OCI-LY7 (cell line): ENCODE results near the gene RDH13. TPM values are rescaled to one million over a fixed set of nuclear protein-coding genes. Genes with fewer than 3 reads are reported as not detected.
A peak's percentile ranks its signal among the peaks of the same experiment; 100 is the strongest.

Experiments
- BruUV-seq: library from RNA; stranded (reverse); fragments of 400-500 nt; replicated peaks from 2 replicates; lab custom pipeline; 2021; lab: Mats Ljungman, UMichigan
- CTCF ChIA-PET: fragments of 300-600 bp; sonication (Branson Sonifier 250); formaldehyde crosslinking; loops from one replicate; lab custom pipeline; 2022; ENCODE audit warnings: antibody characterized with exemption; ENCODE audit not compliant: unreplicated experiment; lab: Charles Lee
- POLR2A ChIA-PET: fragments of 300-600 bp; sonication (Branson Sonifier 250); formaldehyde crosslinking; loops from one replicate; lab custom pipeline; 2022; ENCODE audit warnings: antibody characterized with exemption; lab: Charles Lee
- DNase-seq: peaks from one replicate; pipeline ENCODE4 v3.0.0-alpha.2; 2015; ENCODE audit warnings: low spot score
- H2AFZ ChIP-seq: fragments of 200-600 bp; sonication (generic), shearing (Covaris generic); 2 replicates; pipeline ENCODE4 v1.6.1; 2014; ENCODE audit warnings: mild to moderate bottlenecking, antibody characterized with exemption, low read length, moderate library complexity
- H3K27ac ChIP-seq: fragments of 200-600 bp; sonication (generic); 2 replicates; pipeline ENCODE4 v1.5.1; 2014; ENCODE audit warnings: mixed run types, low read depth, mild to moderate bottlenecking, moderate library complexity, low read length, inconsistent platforms; ENCODE audit not compliant: poor library complexity, severe bottlenecking
- H3K36me3 ChIP-seq: fragments of 200-600 bp; sonication (generic); 2 replicates; pipeline ENCODE4 v1.6.1; 2014; ENCODE audit warnings: mild to moderate bottlenecking, antibody characterized with exemption, low read length, moderate library complexity, mixed read lengths; ENCODE audit not compliant: insufficient read depth
- H3K4me1 ChIP-seq: fragments of 200-600 bp; sonication (generic); 2 replicates; pipeline ENCODE4 v1.5.1; 2014; ENCODE audit warnings: mild to moderate bottlenecking, low read length; ENCODE audit not compliant: insufficient read depth, poor library complexity, severe bottlenecking
- H3K4me2 ChIP-seq: fragments of 200-600 bp; sonication (generic); 2 replicates; pipeline ENCODE4 v1.6.1; 2014; ENCODE audit warnings: mild to moderate bottlenecking, low read length
- H3K4me3 ChIP-seq: fragments of 200-600 bp; sonication (generic); 2 replicates; pipeline ENCODE4 v1.5.1; 2014; ENCODE audit warnings: mild to moderate bottlenecking, low read depth, low read length; ENCODE audit not compliant: poor library complexity, severe bottlenecking
- H3K79me2 ChIP-seq: fragments of 200-600 bp; sonication (generic); 2 replicates; pipeline ENCODE4 v1.6.1; 2016; ENCODE audit warnings: low read depth, mild to moderate bottlenecking, low read length, moderate library complexity, mixed read lengths; ENCODE audit not compliant: insufficient read depth
- H3K9me2 ChIP-seq: fragments of 200-600 bp; sonication (generic); 2 replicates; pipeline ENCODE4 v1.6.1; 2016; ENCODE audit warnings: mild to moderate bottlenecking, low read length, mixed read lengths; ENCODE audit not compliant: insufficient read depth
- H3K9me3 ChIP-seq: fragments of 200-600 bp; sonication (generic); 2 replicates; pipeline ENCODE4 v1.6.1; 2014; ENCODE audit warnings: mild to moderate bottlenecking, mixed run types, low read length, mixed read lengths
- H4K20me1 ChIP-seq: fragments of 200-600 bp; sonication (generic); 2 replicates; pipeline ENCODE4 v1.6.1; 2014; ENCODE audit warnings: mild to moderate bottlenecking, antibody characterized with exemption, low read length, moderate library complexity, mixed read lengths; ENCODE audit not compliant: insufficient read depth
- EZH2phosphoT487 ChIP-seq: fragments of 200-600 bp; sonication (generic); IDR thresholded peaks from 2 replicates; pipeline ENCODE4 v1.6.1; 2018; ENCODE audit warnings: low read depth, borderline replicate concordance, mild to moderate bottlenecking, mixed run types, antibody characterized with exemption, low read length, moderate library complexity, mixed read lengths
- intact Hi-C: fragments of 100-400 bp; cut with micrococcal nuclease; formaldehyde crosslinking; loops from one replicate; pipeline ENCODE4 v1.10.0; 2022; ENCODE audit not compliant: unreplicated experiment
- total RNA-seq, 2 experiments: library from RNA; depleted of rRNA in 1 of 2; stranded (reverse); fragments of >200 nt in 1 of 2; shearing (Covaris generic) in 1 of 2; gene quantifications; 2 replicates each; pipeline ENCODE4 v1.2.3, GENCODE V29; 2014 to 2022
- TF ChIP-seq, protein P1 (sequence below): fragments of 200-600 bp; sonication (generic); conservative IDR thresholded peaks from 2 replicates; pipeline ENCODE4 v1.5.1; 2014; ENCODE audit warnings: mild to moderate bottlenecking, antibody characterized with exemption, low read length, moderate library complexity, mixed read lengths

Gene RDH13
- total RNA-seq, 2 experiments from 2014 or later: 19.5 to 23.1 TPM

DNA sequence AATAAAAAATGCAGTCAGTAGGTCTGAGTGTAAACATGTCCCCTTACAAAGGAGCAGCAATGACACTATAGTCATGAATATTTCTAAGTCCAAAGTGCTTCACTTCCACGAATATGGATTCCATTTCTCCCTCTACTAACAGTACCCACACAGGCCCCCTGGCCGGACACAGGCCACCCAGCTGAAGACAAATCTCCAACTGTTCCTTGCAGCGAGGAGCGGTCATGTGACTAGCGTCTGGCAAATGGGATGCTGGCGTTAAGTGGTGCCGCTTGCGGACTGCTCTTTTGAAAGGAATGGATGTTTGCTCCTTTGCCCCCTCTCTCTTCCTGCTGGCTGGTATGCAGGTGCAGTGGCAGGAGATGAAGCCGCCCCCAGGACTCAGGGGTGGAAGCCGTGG, 38.3 kb upstream of the RDH13 start:
- Histone ChIP-seq H3K9me3 (no peaks in the 10 kb centered on the region), H3K27ac (no peak overlapping the region), H3K4me1 (no peaks in the 10 kb centered on the region), H3K79me2 (peaks cover 3% of the 10 kb centered on the region; the same call in 1 of the 2 replicates), H3K9me2 (no peaks in the 10 kb centered on the region), H3K36me3 (peaks cover 76% of the 10 kb centered on the region), H4K20me1 (no peaks in the 10 kb centered on the region), H2AFZ (no peak overlapping the region), H3K4me3 (no peak overlapping the region), H3K4me2 (no peak overlapping the region)
- TF ChIP-seq EZH2phosphoT487: no peak
- TF ChIP-seq, protein P1, sequence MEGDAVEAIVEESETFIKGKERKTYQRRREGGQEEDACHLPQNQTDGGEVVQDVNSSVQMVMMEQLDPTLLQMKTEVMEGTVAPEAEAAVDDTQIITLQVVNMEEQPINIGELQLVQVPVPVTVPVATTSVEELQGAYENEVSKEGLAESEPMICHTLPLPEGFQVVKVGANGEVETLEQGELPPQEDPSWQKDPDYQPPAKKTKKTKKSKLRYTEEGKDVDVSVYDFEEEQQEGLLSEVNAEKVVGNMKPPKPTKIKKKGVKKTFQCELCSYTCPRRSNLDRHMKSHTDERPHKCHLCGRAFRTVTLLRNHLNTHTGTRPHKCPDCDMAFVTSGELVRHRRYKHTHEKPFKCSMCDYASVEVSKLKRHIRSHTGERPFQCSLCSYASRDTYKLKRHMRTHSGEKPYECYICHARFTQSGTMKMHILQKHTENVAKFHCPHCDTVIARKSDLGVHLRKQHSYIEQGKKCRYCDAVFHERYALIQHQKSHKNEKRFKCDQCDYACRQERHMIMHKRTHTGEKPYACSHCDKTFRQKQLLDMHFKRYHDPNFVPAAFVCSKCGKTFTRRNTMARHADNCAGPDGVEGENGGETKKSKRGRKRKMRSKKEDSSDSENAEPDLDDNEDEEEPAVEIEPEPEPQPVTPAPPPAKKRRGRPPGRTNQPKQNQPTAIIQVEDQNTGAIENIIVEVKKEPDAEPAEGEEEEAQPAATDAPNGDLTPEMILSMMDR: no peak
- intact Hi-C loops: no loop called here
- no TSS peak for BruUV-seq
- no peak for DNase-seq
- CTCF ChIA-PET: no interaction called here
- POLR2A ChIA-PET: no interaction called here

DNA sequence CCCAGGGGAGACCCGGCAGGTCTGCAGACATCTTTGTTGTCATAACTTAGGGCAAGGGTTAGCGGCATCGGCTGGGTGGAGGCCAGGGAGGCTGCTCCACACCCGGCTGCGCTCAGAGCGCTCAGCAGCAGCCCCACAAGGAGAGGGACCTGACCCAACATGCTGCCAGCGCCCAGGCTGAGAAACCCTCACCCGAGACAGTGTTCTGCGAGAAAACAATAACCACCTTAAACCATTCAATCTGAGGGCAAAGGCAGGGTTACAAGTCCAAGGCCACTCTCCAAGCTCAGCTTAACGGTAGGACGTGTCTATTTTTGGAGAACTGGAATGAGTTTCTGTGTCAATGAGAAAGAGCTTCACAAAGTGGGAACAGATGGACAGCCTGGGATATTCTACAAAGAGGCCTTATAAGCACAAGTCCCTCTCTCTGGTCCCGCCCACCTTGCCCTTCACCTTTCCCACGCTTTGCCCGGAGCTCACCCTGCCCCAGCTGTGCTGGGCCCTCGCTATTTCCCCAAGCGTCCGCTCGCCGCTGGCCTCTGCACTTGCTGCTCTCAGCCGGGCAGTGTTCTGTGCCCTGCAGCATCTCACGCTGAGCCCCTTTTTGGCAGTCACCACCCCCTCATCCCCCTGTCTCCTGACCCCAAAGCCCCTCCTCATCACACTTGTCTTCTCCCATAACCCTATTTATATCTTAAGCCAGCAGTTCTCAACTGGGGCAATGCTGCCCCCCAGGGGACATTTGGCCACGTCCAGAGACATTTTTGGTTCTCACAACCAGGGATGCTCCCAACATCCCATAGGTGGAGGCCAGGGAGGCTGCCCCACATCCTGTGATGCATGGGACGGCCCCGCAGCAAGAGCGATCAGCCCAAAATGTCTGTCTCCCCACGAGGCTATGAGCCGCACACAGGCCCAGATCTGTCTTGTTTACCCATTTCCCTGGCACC, 36.9 kb upstream of the RDH13 start:
- peaks cover 3% of the 10 kb centered on the region; the same call in 1 of the 2 replicates for H3K79me2 ChIP-seq
- BruUV-seq: no TSS peak
- ChIA-PET POLR2A (no interaction called here), CTCF (no interaction called here)
- peaks cover 74% of the 10 kb centered on the region for H3K36me3 ChIP-seq
- H3K4me2 ChIP-seq: no peak overlapping the region
- no peaks in the 10 kb centered on the region for H3K9me2 ChIP-seq
- no peaks in the 10 kb centered on the region for H3K4me1 ChIP-seq
- H2AFZ ChIP-seq: no peak overlapping the region
- intact Hi-C loops: no loop called here
- no peak for TF ChIP-seq EZH2phosphoT487
- TF ChIP-seq, protein P1: peak; percentile 56
- H3K9me3 ChIP-seq: no peaks in the 10 kb centered on the region
- no peak overlapping the region for H3K27ac ChIP-seq
- DNase-seq: no peak
- H4K20me1 ChIP-seq: no peaks in the 10 kb centered on the region
- H3K4me3 ChIP-seq: no peak overlapping the region
